Neural cell (in vitro differentiated cells): Measurements from ENCODE around the gene C1QTNF1. TPM values are rescaled to one million over a fixed set of nuclear protein-coding genes. Genes with fewer than 3 reads are reported as not detected.
A peak's percentile ranks its signal among the peaks of the same experiment; 100 is the strongest.

ENCODE experiments used
- H2AFZ ChIP-seq: fragments of 200-600, 300-800 bp; sonication (generic), shearing (Covaris generic); 2 replicates; pipeline ENCODE4 v1.6.0; 2014; ENCODE audit warnings: low read depth, mild to moderate bottlenecking, antibody characterized with exemption, low read length, moderate library complexity
- H3F3A ChIP-seq: fragments of 200-600 bp; shearing (Covaris generic); 2 replicates; pipeline ENCODE4 v1.6.1; 2016; ENCODE audit warnings: mild to moderate bottlenecking, moderate library complexity, mixed read lengths, antibody characterized with exemption, low read length; ENCODE audit not compliant: insufficient read depth, poor library complexity, severe bottlenecking
- H3K27ac ChIP-seq: fragments of 200-600, 300-800 bp; sonication (generic), shearing (Covaris generic); 2 replicates; pipeline ENCODE4 v1.5.1; 2014; ENCODE audit warnings: mild to moderate bottlenecking, low read length, moderate library complexity
- H3K27me3 ChIP-seq: fragments of 300-800, 200-600 bp; sonication (generic), shearing (Covaris generic); 2 replicates; pipeline ENCODE4 v1.6.0; 2014; ENCODE audit warnings: mild to moderate bottlenecking, low read depth, low read length, moderate library complexity; ENCODE audit not compliant: insufficient read depth
- H3K36me3 ChIP-seq: fragments of 300-800, 200-600 bp; sonication (generic), shearing (Covaris generic); 2 replicates; pipeline ENCODE4 v1.5.1; 2014; ENCODE audit warnings: mild to moderate bottlenecking, antibody characterized with exemption, low read length, moderate library complexity; ENCODE audit not compliant: insufficient read depth
- H3K4me2 ChIP-seq: fragments of 300-800, 200-600 bp; sonication (generic), shearing (Covaris generic); 2 replicates; pipeline ENCODE4 v1.6.0; 2014; ENCODE audit warnings: mild to moderate bottlenecking, low read length
- H3K4me3 ChIP-seq: fragments of 300-800, 200-600 bp; sonication (generic), shearing (Covaris generic); 2 replicates; pipeline ENCODE4 v1.5.1; 2014; ENCODE audit warnings: mild to moderate bottlenecking, low read length, moderate library complexity
- H3K79me2 ChIP-seq: fragments of 200-600 bp; shearing (Covaris generic); replicated peaks from 2 replicates; pipeline ENCODE4 v1.6.0; 2014; ENCODE audit warnings: mild to moderate bottlenecking, low read length, moderate library complexity; ENCODE audit not compliant: insufficient read depth
- H3K9ac ChIP-seq: fragments of 300-800, 200-600 bp; sonication (generic), shearing (Covaris generic); 2 replicates; pipeline ENCODE4 v1.6.1; 2016; ENCODE audit warnings: mild to moderate bottlenecking, low read length, mixed read lengths
- H3K9me2 ChIP-seq: fragments of 200-600 bp; shearing (Covaris generic); 2 replicates; pipeline ENCODE4 v1.6.1; 2016; ENCODE audit warnings: mild to moderate bottlenecking, low read length, mixed read lengths; ENCODE audit not compliant: insufficient read depth
- H3K9me3 ChIP-seq: fragments of 200-600, 300-800 bp; sonication (generic), shearing (Covaris generic); 2 replicates; pipeline ENCODE4 v1.6.1; 2016; ENCODE audit warnings: mild to moderate bottlenecking, mixed run types, low read length, moderate library complexity, mixed read lengths
- H4K20me1 ChIP-seq: fragments of 200-600 bp; shearing (Covaris generic); 2 replicates; pipeline ENCODE4 v1.6.1; 2016; ENCODE audit warnings: mild to moderate bottlenecking, mixed run types; ENCODE audit not compliant: insufficient read depth
- CTCF ChIP-seq: fragments of 450-650 bp; IDR thresholded peaks from 2 replicates; pipeline ENCODE4 v1.5.1; 2014; ENCODE audit warnings: antibody characterized with exemption, mild to moderate bottlenecking, moderate library complexity; ENCODE audit not compliant: poor library complexity, severe bottlenecking
- EP300 ChIP-seq: fragments of 450-650 bp; conservative IDR thresholded peaks from 2 replicates; pipeline ENCODE4 v1.6.1; 2014; ENCODE audit warnings: antibody characterized with exemption, mild to moderate bottlenecking, moderate library complexity; ENCODE audit not compliant: poor library complexity, severe bottlenecking
- EZH2 ChIP-seq: fragments of 200-600, 300-800 bp; shearing (Covaris generic), sonication (generic); IDR thresholded peaks from 2 replicates; pipeline ENCODE4 v1.6.1; 2014; ENCODE audit warnings: antibody characterized with exemption, low read length, borderline replicate concordance, mild to moderate bottlenecking; ENCODE audit not compliant: insufficient read depth, poor library complexity, severe bottlenecking
- MXI1 ChIP-seq: fragments of 450-650 bp; conservative IDR thresholded peaks from 2 replicates; pipeline ENCODE4 v1.6.1; 2014; ENCODE audit warnings: antibody characterized with exemption, mild to moderate bottlenecking; ENCODE audit not compliant: poor library complexity, severe bottlenecking
- POLR2AphosphoS5 ChIP-seq: IDR thresholded peaks from 2 replicates; pipeline ENCODE4 v1.6.1; 2012
- RAD21 ChIP-seq: fragments of 450-650 bp; conservative IDR thresholded peaks from 2 replicates; pipeline ENCODE4 v1.6.1; 2014; ENCODE audit warnings: antibody characterized with exemption, mild to moderate bottlenecking, moderate library complexity
- REST ChIP-seq: IDR thresholded peaks from 2 replicates; pipeline ENCODE4 v1.6.1; 2012; ENCODE audit warnings: borderline replicate concordance
- SMC3 ChIP-seq: fragments of 450-650 bp; conservative IDR thresholded peaks from 2 replicates; pipeline ENCODE4 v1.6.1; 2014; ENCODE audit warnings: antibody characterized with exemption, mild to moderate bottlenecking, moderate library complexity; ENCODE audit not compliant: poor library complexity
- TAF1 ChIP-seq: IDR thresholded peaks from 2 replicates; pipeline ENCODE4 v1.6.1; 2012; ENCODE audit warnings: low read depth
- polyA plus RNA-seq: library from polyadenylated mRNA; depleted of rRNA; stranded (reverse); fragments of >200 nt; gene quantifications from 2 replicates; pipeline ENCODE4 v1.2.3, GENCODE V29; 2014

C1QTNF1 gene
- polyA plus RNA-seq, 1 donor from 2014 or later, result 0.16 TPM

GRCh38 chr17:79045842-79046196 is 21.9 kb downstream of the C1QTNF1 start:
- Histone ChIP-seq H3K4me2 (no peak overlapping the region), H4K20me1 (no peaks in the 10 kb centered on the region), H2AFZ (no peak overlapping the region), H3K9me2 (no peaks in the 10 kb centered on the region), H3K27ac (no peak overlapping the region), H3K79me2 (no peaks in the 10 kb centered on the region), H3K9me3 (no peaks in the 10 kb centered on the region), H3F3A (no peaks in the 10 kb centered on the region), H3K27me3 (no peaks in the 10 kb centered on the region), H3K4me3 (no peak overlapping the region), H3K9ac (no peak overlapping the region), H3K36me3 (no peaks in the 10 kb centered on the region)
- no peak for TF ChIP-seq EP300
- no peak for TF ChIP-seq EZH2
- no peak for TF ChIP-seq TAF1
- TF ChIP-seq POLR2AphosphoS5, result no peak
- TF ChIP-seq REST, result no peak
- peak; percentile 90 for TF ChIP-seq CTCF
- no peak for TF ChIP-seq MXI1
- TF ChIP-seq RAD21, result peak; percentile 81
- TF ChIP-seq SMC3, result peak; percentile 86

- H3K4me2 ChIP-seq, result no peak overlapping the region
- H3K79me2 ChIP-seq, result no peaks in the 10 kb centered on the region
- no peak overlapping the region for H3K27ac ChIP-seq
- H3K4me3 ChIP-seq, result no peak overlapping the region
- TF ChIP-seq REST (no peak), RAD21 (no peak), SMC3 (no peak), EZH2 (no peak), CTCF (no peak), EP300 (no peak), TAF1 (no peak), POLR2AphosphoS5 (no peak), MXI1 (no peak)
- H2AFZ ChIP-seq, result no peak overlapping the region
- no peaks in the 10 kb centered on the region for H3K9me2 ChIP-seq
- no peaks in the 10 kb centered on the region for H3F3A ChIP-seq
- no peaks in the 10 kb centered on the region for H3K27me3 ChIP-seq
- H4K20me1 ChIP-seq, result no peaks in the 10 kb centered on the region
- no peak overlapping the region for H3K9ac ChIP-seq
- peaks cover 5% of the 10 kb centered on the region for H3K9me3 ChIP-seq
- H3K36me3 ChIP-seq, result no peaks in the 10 kb centered on the region
Observed at GRCh38 chr17:79046197-79046915, 22.4 kb downstream of the C1QTNF1 start.
